HG03575 (cell line): ENCODE data around the gene ANXA5.
"Not testable (repeated sequence)": the region's sequence is repeated elsewhere in the genome, so short reads cannot be mapped to it uniquely, and the experiment has no call there.

Experiments used
- ATAC-seq: cut with Tn5 transposase; IDR thresholded peaks from one replicate; pipeline ENCODE4 v1.9.1; 2021; ENCODE audit not compliant: unreplicated experiment, insufficient number of reproducible peaks, low FRiP score; ENCODE audit errors: extremely low read depth

Gene ANXA5

DNA sequence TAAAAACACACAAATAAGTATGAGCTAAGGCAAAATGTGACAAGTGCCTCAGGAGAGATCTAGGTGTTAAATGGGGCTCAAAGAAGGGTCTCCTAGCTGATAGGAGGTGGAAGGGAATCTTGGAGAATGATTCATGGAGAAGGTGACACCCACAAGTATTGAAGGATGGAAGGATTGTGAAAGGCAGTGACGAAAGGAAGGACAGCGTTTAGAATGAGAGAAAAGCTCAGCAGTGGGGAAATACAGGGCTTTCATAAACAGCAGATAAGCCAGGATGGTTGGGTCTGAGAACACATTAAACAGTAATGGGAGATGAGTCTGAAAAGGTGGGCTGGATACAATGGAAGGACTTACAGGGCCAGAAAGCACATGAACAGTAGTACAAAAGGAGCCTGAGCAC is 11.5 kb downstream of the ANXA5 start:
- no peak for ATAC-seq

DNA sequence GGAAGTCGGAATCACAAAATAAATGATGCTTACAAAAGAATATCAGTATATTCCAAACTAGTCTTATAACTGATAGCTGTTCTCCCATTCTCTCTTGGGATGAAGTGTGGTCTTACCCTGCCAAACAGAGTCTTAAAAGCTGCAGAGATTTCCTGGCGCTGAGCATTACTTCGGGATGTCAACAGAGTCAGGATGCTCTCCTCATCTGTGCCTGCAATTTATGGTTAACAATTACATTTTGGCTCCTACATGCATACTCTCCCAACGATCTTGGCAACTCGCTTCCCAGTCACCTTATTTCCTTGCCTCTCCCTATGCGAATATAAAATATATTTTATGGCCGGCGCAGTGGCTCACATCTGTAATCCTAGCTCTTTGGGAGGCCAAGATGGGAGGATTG is 12.2 kb downstream of the ANXA5 start:
- ATAC-seq = no peak

DNA sequence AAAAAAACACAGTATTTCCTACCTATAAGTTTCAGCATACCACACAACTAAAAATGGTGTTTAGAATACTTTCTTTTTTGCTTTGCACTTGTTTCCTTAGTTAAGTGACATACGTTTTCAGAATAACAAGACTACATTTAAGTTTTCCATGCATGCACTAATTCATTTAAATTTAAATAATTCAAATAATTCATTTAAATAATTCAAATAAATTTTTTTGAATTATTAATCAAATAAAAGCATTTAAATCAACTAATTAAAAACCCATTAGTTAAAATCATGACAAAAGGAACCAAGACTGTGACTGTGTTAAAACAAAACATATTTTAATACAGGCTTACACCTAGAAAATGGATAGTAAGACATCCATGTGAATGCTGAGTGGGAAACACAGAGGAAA is 12.8 kb downstream of the ANXA5 start:
- no peak for ATAC-seq

DNA sequence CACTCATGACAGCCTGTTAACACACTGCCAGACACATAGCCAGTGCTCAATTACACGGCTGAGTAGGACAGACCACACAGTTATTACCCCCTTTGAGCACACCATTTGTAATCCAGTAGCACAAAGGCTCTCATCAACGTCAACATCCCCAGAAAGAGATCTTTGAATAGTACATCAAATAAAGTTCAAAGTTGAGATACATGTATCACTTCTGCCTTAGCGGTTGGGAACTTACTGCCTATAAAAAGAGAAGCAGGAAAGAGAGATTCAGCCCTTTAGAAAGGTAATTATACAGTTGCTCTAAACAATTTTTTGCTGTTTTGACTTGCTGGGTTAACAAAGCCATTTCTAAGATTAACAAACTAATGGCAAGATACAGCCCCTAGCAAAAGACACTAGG is 16.2 kb downstream of the ANXA5 start:
- no peak for ATAC-seq

DNA sequence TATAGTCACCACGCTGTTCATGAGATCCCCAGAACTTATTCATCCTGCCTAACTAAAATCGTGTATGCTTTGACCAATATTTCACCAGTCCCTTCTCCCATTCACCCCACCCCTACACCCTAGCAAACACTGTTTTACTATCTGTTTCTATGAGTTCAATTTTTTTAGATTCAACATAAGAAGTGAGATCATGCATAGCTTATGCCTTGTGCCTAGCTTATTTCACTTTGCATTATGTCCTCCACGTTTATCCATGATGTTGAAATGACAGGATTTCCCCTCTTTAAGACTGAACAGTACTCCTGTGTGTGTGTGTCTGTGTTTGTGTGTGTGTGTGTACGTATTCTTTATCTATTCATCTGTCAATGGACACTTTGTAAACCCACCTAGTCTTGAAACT is 16.8 kb downstream of the ANXA5 start:
- ATAC-seq = no peak

DNA sequence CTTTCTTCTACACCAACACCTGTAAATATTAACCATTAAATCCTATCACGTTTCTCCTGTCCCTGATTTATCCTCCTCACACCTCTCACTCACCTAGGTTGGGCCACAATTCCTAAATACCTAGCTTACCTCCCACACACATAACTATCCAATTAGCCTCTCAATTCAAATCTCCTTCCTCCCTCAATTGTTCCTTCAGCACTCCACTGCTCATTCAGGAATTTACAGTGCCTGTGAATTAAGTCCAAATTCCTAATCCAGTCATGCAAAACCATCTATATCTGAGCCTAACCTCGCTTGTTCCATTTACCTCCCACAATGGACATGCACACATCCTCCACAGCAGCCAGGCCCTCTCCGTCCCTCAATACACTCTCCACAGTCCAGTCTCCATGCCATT is 17.5 kb downstream of the ANXA5 start:
- no peak for ATAC-seq

DNA sequence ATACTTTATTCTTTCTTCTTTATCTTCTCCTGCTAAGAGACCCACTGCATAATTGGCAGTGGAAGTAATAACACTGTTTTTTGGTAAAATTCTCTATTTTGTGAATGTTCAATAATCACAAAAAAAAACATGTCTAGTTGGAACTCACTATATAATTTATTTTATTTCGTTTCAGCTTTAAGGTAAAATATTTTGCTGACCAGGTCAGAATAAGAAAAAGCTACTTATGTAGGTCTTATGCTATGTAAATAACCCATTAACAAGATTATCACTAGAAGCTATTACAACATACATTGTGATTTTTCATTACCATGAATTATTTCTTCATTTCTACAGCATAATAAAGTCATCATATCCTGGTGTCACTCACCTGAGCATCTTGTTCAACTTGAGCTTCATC is 19.3 kb downstream of the ANXA5 start:
- no peak for ATAC-seq

DNA sequence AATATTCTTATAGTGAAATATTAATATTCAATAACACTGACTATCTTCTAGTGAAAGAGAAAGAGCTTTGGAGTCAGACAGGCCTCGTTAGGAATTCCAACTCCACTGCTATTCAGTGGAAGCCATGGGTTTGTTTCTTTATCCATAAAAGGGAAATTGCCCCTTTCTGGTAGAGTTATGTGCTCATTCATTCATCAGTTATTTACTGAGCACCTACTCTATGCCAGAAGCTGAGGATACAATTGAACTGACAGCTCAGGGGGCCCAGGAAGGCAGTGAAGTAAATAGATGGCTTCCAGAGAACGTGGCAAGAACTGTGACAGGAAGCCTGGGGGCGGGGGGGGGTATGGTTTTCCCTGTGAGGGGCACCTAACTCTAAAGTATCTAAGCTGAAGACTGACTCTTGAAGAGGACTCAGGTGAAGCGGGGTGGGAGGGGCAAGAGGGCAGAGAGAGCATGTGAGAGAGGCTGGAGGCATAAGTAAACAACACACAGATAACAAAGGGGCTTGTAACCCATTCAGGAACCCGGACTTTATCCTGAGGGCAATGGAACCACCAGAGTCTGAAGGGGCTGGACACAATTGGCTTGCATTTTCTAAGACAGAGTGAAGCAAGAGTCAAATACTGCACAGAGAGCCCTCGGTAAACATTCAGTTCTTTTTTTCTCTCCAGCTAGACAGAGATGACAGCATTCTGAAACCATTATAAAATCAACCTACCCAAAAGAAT is 20.3 kb downstream of the ANXA5 start:
- ATAC-seq = no peak

DNA sequence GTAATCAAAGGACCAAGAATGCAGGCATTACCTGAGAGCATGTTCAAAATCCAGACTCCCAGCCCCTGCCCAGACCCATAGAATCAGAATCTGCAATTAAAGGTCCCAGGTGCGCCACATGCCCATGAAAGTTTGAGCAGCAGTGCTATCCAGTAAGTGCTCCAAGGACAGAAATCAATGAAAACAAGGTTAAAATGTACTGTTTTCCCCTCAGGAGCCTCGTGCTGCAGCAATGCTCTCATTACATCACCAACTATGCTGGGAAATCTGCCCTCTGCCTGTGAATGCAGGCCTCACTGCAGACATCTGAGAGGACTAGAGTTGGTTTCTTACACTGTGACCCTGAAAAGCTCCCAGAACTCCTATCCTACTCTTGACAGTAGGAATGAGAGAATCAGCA is 21.1 kb downstream of the ANXA5 start:
- no peak for ATAC-seq

DNA sequence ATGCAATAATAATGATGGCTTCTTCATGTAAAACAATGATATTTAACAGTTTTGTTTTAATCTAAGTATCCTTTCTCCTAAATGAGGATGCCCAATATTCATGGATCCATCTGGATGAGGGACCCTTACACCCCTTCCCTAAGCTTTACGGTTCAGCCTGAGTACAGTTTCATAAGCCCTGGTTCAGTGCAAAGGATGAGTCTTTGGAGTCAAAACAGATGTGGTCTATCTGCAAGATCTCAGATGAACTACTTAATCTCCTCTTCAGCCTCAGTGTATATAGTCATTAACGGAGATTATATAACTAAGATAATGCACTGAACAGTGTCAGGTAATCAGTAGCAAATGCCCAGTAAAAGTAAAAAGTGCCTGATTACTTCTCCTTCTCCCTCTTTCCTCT is 22.1 kb downstream of the ANXA5 start:
- no peak for ATAC-seq

DNA sequence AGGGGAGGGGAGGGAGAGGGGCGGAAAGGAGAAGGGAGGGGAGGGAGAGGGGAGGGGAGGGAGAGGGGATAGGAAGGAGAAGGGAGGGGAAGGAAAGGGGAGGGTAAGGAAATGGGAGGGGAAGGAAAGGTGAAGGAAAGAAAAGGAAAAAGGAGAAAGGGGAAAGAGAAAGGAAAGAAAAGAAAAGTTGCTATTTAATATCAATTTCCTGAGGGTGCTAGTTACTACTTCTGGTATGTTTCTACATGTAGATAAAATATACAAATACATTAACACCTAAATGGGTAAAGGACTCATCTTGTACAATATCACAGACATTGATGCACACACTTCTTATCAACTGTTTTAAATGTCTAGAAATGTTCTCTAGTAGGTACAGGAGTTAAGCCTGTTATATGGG is 22.6 kb downstream of the ANXA5 start:
- ATAC-seq = no peak

DNA sequence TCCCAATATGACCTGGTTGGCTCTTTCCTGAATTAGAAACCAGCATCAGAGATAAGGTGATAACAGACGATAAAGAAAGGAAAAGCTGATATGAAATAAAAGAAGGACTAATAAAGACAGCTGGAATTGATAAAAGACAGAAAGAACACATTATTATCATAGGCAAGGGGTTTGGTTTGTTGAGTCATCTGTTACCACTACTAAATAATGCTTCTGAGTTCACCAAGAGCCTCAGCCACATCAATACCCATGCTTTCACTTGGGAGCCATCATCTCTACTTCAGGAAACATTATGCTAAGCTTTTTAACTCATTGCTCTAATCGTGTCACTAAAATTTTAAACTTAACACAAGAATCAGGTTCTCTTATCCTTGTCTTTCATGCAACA is 27.6 kb downstream of the ANXA5 start:
- ATAC-seq = no peak

DNA sequence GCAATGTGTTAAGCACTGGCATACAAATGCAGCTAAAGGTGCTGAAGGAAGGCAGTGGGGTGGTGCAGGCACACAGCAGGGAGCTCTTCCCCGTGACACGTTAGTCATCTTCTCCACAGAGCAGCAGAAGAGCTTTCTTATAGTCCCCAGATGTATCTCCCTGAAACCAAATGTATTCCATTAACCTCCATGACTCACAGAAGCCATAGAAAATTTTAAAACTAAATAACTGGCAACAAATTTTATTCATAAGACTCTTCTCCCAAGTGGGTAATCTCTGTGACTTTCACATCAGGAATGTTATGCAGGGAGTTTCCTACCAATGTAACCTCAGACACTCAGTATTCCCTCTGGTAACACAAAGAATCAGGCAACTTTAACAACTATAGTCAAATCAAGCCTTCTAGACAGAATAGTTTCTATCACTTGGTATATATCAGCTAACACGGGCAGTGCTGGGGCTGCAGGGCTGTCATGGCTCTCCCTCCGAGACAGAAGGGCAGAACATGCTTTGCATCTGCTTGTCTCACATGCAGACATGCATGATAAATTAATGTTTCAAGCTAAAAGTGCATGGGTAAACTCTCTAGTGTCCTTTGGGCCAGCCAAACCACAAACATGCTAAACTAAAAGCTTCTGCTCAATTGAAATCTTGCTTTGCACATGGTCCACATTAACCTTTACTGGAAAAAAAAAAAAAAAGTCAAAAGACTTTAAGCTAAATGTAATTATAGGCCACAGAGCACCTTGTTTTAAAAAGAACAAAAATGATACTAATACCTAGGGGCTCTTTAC is 28.2 kb downstream of the ANXA5 start:
- ATAC-seq = no peak

DNA sequence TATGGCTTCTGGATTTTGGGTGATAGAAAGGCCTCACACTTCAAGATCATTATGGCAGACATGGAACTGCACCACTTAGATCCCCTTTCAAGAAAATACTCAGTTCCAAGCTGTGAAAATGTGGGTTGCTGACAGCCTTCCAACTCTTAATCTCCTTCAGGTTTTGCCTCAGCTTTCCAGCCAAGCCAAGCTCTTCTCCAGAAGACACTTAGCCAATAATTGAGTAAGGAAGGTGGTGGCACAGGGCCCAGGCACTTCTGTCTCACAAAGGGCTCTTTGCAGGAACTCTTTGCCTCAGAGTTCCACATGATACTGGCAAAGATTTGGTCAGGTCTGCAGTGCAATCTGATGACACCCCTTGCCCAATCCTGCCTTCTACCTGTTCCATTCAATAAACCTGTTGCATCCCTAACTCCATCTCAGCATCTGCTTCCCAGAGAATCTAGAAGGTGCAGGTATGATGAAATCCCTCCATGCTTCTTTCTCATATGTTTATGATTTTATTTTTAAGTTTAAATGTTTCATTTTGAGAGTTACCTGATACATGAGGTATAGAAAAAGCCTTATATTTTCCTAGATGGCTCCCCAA is 30.6 kb downstream of the ANXA5 start:
- no peak for ATAC-seq

DNA sequence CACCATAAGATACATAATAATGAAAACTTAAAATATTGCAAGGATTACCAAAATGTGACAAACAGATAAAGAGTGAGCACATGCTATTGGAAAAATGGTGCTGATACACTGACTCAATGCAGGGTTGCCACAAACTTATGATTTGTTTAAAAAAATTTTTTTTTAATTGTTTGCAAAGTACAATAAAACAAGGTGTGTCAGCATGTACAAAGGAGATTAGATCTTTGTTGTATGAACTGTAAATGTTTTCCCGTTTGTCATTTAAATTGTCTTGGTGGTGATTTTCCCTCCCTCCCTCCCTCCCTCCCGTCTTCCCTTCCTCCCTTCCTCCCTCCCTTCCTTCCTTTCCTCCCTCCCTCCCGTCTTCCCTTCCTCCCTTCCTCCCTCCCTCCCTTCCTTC is 31.4 kb downstream of the ANXA5 start:
- ATAC-seq = no peak

DNA sequence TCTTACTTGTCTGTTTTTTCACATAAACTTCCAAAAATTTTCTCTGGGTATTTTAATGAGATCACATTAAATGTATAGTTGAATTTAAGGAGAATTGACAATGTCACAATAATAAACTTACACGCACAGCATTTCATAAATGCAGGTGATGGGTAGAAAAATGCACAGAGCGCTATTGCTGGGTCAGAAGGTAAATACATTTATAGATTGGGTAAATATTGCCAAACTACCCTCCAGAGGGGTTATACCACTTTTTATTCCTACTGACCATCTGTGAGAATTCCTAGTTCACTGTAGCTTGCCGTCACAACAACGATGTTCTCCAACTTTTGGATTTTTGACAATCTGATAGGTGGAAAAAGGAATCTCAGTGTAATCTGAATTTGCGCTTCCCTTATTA is 34.6 kb downstream of the ANXA5 start:
- no peak for ATAC-seq

DNA sequence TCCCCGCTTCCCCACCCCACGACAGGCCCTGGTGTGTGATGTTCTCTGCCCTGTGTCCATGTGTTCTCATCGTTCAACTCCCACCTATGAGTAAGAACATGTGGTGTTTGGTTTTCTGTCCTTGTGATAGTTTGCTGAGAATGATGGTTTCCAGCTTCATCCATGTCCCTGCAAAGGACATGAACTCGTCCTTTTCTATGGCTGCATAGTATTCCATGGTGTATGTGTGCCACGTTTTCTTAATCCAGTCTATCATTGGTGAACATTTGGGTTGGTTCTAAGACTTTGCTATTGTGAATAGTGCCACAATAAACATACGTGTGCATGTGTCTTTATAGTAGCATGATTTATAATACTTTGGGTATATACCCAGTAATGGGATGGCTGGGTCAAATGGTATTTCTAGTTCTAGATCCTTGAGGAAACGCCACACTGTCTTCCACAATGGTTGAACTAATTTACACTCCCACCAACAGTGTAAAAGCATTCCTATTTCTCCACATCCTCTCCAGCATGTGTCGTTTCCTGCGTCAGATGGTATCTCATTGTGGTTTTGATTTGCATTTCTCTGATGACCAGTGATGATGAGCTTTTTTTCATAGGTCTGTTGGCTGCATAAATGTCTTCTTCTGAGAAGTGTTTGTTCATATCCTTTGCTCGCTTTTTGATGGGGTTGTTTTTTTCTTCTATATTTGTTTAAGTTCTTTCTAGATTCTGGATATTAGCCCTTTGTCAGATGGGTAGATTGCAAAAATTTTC is 36.4 kb downstream of the ANXA5 start:
- not testable (repeated sequence) for ATAC-seq

DNA sequence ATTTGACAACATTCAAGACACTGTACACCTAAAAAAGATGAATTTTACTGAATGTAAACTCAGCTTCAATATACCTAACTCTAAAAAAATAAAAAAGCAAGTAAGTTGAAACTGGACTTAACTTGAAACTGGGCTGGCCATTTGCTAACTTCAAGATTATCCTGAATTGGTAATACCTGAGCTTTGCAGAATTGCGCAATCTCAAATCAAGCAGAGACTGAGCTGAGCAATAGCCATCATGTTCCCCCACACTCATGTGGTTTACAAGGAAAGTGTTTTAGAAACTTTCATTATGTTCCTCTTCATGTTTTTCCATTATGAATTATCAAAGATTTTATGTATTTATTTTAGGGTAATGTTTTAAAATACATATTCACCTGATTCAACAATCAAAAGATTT is 38.7 kb downstream of the ANXA5 start:
- no peak for ATAC-seq

DNA sequence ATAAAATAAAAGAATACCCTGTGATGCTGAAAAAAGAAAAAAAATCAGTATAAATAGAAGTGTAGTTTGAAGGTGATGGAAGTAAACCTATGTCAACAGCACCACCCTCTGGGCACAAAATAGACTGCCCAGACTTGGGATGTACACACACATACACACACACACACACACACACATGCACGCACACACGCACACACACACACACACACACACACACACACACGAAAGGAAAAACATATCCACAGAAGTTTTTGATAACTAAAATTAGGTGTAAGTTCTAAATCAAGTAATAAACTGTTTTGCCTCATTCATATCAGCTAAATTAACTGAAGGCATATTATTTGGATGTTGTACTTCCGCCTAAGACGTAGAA is 40.5 kb downstream of the ANXA5 start:
- ATAC-seq = no peak
